GM21390 (cell line): ENCODE results near the gene CCL27.
A peak's percentile ranks its signal among the peaks of the same experiment; 100 is the strongest.

Experiments
- ATAC-seq: cut with Tn5 transposase; IDR thresholded peaks from one replicate; pipeline ENCODE4 v1.9.1; 2021; ENCODE audit not compliant: unreplicated experiment

The CCL27 gene

DNA sequence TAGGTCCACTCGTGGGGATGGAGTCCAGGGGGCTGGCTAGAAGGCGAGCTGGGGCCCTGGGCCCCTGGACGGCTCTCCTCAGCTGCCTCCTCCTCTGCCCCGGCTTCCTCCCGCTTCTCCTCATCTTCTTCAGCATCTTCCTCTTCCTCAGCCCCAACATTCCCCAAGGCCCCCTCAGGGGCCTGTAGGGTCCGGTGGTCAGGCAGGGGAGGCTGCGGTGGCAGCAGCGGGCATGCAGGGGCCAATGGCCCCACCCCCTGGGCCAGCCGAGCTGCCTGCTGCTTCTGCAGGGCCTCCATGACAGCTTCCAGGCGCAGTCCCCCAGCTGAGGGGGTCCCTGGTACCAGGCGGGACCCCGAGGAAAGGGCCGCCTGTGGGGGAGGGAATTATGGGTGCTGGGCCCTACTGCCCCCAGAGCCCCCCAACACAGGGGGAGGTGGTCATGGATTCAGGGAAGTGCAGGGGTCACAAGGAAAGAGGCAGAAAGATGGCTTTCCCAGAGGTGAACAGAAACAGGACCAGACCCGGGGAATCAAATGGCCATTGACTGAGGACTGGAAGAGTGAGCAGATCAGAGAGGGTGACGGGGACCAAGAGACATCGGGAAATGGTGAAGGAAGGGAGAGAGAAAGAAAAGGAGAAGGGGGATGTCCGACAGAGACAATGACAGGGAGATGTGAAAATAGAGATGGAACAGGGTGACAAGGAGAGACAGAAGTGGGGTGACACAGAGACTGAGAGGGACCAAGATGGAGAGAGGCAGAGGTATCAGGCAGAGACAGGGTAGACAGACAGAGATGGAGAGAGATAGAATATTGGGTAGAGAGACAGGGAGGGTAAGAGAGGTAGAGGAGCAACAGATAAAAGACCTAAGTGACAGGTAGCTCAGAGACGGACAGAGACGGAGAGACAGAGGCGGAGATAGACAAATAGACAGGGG is 34.5 kb downstream of the CCL27 start:
- no peak for ATAC-seq

DNA sequence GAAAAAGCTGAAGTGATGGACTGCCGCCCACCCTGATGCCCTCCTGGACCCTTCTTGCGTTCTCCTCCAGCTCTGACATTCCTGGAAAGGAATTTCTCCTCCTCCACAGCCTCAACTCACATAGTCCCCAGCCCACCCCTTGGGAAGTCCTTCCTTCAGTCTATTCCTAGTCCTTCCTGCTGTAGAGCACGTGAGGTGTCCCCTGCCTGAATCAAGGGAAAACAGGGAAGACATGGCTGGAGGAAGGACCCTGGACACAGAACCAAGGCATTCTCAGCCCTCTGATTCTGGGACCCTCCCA is 37.3 kb downstream of the CCL27 start:
- no peak for ATAC-seq

DNA sequence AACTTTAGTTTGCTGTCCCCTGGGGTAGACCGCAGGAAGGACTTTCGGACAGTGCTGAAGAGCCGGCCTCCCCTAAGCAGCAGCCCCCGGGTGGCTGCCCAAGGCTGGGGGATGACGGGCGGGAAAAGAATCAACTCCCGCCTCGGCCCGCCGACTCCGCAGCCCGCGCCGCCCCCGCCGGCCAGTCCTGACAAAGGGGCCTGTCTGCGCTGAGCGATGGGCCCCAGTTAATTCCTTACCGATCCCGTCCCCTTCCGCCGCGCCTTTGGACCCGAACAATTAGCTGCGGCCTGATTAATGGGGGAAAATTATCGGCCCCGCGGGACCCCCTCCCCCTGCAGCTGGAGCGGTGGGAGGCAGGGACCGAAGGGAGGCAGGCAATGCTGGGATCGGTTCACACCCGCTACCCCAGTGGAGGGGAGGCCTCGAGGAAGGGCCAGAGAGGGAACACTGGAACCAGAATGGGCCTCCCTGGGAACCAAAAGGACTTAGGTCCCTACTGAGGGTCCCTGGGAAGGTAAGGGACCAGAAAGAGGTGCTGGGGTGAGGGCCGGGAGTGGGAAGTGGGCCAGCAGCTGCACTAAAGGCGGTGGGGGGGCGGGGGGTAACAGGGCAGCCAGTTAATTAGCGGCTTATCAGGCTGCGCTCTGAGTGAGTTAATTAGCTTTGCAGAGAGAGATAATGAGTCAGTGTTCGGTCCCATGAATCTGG is 37.8 kb downstream of the CCL27 start:
- no peak for ATAC-seq

DNA sequence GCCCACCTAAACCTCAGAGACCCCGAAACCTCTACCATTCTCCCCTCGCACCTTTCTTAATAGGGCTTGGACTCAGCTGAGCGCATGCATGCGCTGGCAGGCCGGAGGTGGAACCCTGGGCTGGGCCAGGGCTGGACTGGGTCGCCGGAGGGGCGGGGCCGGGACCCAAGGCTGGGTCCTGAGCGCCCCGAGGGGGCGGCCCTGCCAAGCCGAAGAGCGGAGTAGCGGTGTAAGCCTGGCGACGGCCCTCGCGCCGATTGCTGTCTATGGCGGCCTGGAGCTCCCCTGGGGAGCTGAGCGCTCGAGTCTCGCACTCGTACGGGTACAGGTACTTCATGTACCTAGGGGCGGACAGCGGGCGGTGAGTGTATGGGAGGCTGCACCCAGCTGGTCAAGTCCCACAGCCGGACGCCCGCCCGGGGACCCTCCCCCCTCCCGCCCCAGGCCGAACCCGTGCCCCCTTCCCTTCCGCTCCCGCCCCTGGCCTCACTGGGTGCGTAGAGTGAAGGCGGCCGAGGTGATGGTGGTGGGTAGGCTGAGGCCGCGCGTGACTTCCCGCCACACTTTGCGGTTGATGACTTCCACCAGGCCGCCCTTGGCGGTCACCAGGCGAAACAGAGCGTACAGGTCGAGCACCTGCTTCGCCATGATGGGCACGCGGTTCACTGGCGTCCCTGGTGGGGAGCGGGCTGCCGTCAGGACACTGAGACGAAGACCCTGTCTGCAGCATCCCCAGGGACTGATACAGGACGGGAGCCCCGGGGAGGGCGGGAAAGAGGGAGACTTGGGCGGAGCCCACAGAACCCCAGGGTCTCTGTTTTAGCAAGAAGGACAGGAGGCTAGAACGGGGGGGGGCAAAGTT is 38.9 kb downstream of the CCL27 start:
- ATAC-seq, result no peak

DNA sequence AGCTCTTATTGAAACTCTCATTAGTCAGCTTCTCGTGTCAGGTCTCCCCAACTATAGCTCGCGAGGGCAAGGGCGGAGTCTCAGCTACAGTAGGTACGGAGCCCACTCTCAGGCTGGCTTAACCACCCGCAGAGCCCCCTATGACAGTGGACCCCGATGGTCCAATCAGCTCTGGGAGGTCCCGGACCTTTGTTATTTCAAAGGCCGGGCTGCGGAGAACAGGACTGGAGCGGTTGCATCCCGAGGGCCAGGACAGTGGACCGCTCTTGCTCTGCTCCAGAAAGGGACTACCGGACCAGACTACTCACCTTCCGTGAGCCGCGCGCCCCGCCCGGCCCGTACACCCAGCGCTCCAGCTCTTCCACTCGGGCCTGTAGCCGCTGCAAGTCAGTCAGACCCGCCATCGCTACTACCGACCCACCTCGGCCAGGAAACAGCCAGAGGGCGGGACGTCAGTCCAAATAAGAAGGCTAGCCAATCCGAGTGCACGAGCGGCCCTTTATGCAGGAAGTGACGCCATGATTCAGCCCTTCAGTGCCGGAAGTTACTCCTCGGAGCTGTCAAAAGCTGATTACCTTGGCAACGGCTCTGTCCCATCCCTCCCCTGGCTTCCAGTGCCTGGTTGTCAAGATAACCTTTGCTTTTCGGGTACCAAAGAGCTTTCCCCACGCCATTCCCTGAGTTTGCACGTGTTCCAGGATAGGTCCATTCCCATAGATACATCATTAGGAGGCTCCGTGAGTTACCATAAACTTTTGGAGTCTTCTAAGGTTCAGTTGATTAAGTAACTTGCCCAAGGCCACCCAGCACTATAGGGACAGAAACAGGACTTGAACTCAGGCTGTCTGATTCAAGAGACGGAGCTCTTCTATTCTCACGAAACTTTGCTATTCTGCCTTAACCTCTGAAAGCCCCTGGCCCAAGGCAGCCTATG is 42.1 kb downstream of the CCL27 start, which contains the start of gene DCTN3:
Gene DCTN3 (minus strand): TSS at position 435 of the 934 bp plus-strand sequence. CDS start 31 bp downstream, at position 404.
- peak; percentile 100 for ATAC-seq

DNA sequence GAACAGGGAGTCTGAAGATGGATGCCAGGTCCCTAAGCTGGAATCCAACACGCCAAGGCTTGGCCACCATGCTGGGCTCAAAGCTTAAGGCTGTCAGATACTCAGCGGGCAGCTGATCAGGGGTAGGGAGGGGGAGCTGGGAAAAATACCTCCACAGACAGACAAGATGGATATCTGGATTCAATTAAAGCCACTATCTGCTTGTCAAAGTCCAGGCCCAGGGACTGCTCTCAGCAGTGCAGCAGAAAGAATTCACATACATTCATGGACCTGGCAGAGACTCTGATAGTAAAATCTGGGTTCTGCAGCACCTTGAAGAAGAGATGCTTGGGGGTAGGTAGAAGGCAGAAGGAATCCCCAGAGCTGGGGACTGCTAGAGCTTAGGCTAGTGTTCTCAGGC is 47.3 kb downstream of the CCL27 start:
- no peak for ATAC-seq

DNA sequence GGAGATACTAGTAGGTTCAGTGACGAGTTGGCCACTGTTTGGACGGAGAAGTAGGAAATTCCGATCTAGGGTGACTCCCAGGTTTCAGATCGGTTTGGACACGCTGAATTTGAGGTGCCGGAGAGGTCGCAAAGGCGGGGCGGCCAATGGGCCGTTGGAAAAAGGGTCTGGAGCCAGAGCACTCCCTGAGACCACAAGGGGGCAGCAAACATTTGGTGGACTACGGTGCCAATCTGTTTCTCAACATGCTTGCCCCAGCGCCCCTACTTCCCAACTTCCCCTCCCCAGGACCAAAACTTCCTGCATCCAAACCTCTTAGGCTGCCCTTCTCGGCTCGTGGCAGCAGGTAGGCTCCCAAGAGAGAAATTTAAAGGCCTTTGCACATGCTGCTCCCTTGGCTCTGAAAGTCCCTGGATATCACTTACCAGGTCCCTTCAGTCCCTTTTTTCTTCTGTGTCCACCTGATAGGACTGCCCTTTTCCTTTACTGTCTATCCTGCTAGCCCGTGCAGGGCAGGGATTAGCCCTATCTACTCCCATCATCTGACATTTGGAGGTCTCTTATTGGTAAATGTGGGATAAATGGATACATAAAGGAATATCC is 49.6 kb downstream of the CCL27 start:
- no peak for ATAC-seq
